HG03378 (cell line): ENCODE results near the gene CNNM4.

ENCODE experiments used
- ATAC-seq: cut with Tn5 transposase; IDR thresholded peaks from one replicate; pipeline ENCODE4 v1.9.1; 2021; ENCODE audit warnings: mild to moderate bottlenecking, moderate library complexity; ENCODE audit not compliant: unreplicated experiment

CNNM4 gene

GRCh38 chr2:96809951-96810782, 49.5 kb downstream of the CNNM4 start:
- ATAC-seq: no peak

DNA sequence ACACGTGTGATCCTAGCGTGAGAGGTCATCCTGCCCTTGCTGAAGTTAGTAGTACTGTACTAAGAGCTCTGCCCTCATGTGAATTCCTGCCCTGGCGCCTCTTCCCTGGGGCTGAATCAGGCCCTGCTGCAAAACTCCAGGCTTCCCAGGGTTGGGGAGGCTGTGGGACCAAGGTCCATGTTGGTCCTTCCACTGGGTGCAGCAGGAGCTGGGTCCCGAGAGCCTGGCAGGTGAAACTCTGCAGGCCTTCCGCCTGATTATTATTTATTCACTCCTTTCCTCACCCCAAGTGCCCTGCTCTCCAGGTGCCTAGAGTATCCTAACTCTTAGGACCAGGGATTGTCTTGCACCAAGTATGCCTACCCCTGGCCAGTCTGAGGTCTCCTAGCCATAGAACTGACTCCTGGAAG, 50.1 kb downstream of the CNNM4 start:
- no peak for ATAC-seq

- ATAC-seq: no peak
Observed at GRCh38 chr2:96811917-96812316, 51.2 kb downstream of the CNNM4 start.

- no peak for ATAC-seq
Observed at GRCh38 chr2:96813656-96814055, 53.0 kb downstream of the CNNM4 start.

DNA sequence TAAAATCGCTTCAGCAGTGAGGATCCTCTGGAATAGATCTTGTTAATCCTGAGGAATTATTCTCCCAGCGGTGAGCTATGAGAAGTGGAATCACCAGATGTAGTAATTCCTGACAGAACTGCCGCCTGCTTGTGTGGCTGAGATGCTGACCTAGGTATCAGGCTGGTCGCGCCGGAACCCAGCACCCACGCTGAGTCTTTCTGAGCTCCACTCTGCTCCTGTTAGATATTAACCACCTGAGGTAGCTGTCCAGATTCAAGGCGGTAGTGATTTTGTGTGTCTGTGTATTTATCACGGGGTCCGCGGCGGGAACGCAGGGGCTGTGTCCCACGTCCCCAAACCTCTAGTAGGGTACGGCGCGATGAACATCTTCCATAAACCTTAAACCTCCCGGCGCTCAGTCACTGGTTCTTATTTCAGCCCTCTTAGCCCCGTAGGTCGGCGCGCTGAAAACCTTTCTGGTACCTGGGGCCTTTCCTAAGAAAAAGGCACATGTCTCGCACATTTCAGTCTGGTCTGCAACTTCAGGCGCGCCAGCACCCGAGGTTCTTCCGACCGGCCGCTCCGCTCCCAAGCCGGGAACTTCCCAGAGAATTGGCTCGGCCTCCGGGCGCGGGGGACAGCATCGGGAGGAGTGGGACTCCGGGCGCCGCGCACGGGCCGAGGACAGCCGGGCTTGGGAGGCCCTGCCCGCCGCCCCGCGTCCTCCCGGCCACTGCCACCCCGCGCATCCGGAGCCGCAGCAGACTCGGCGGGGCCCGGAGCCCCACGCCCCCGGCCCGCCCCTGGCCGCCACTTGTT, 54.8 kb downstream of the CNNM4 start:
- ATAC-seq: peak; percentile 25

GRCh38 chr2:96816127-96816835, 55.6 kb downstream of the CNNM4 start, which contains the start of gene CNNM3:
CNNM3 (plus strand) TSS chr2:96816268; CDS start chr2:96816278, 10 bp downstream.
- ATAC-seq: peak; percentile 66

- peak; percentile 12 for ATAC-seq
Observed at GRCh38 chr2:96816836-96817702, 56.4 kb downstream of the CNNM4 start.

GRCh38 chr2:96817882-96818281, 57.2 kb downstream of the CNNM4 start:
- no peak for ATAC-seq

DNA sequence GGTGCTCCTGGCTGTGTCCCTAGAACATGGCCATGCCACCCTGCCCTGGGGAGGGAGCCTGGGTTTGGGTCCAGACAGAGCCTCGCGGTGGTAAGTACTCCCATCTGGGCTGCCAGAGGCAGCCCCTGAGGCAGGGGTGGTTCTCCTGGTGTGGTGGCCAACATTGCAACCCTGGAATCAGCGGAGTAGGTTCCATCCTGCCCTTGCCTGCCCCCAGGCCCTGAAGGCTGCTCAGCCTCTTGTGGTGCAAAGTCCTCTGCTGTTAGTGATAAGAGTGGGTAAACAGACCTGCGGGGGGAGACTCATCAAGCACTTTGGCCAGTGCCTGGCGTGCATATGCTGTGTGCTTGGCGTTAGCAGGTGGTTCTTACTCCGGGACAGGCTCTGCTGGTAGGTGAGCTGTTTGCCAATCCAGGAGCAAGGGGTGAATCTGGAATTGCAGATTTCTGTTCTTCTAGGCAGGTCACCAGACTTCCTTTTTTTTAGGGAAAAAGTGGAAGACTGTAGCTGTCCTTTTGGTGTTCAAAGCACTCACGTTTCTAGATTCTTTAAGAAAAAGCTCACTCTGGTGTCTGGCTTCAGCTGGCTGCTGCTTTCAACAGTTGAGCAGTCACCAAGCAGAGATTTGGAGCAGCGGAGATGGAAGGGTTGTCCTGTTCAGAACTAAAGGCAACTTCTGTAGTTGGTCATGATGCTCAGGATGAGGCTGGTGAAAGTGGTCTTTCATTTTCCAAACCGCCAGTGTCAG, 58.6 kb downstream of the CNNM4 start:
- ATAC-seq: no peak

- no peak for ATAC-seq
Observed at GRCh38 chr2:96819876-96820511, 59.3 kb downstream of the CNNM4 start.

DNA sequence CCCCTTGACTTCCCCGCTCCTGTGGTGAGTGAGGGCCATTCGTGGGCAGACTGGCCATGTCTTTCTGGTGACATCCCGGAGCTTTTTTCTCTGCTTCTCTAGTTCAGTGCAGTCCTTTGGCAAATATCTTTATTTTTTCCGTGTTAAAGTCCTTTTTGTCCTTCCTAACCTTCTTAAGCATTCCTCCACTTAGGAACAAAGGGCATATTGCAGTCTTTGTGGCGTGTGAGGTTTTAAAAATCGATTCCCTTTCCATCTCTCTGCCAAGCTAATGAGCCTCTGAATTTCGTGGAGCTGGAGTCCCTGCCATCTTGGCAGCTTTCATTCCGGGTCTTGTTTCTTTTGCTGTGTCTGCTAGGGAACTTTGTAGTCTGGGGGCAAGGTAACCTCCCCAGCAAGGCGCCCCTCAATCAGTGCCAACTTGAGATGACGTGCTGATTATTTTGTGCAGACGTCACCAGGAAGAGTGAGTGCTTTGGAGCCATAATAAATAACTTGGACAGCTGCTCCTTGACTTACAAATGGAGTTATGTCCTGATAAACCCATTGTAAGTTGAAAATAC, 60.5 kb downstream of the CNNM4 start:
- no peak for ATAC-seq

DNA sequence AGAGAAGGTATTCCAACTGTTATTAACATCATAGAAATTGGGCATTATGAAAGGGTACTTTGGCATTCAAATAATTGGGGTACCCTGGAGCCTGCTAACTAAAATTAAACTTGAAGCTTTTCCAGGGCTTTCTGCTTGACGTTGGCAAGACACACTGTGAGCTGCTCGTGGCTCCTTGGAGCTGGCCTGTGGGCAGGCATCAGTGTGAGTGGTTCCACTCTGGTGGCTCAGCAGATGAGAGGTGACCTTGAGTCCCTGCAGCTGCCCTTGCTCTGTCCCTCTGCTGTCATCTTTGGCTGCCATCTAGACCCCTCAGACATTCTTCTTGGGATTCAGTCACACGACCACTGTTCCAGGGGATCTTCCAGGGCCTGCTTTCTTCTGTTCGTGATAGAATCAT, 62.1 kb downstream of the CNNM4 start:
- ATAC-seq: no peak

DNA sequence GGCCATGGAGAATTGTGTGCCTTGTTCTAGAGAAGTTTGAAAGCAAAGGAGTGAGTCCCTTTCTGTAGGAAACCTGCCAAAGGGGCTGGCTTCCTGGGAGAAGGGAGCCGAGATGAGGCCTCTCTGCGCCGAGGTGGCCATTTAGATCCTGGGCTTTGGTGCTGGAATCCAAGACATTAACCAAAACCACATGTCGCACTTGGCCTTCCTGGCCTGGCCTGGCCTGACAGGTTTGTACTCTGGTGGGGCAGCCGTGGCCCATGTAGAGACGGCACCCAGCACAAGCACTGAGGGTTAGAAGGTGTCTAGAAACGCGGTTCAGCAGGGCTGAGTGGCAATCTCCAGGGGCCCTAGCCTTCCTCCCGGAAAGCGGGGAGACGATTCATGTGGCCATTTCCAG, 62.5 kb downstream of the CNNM4 start:
- no peak for ATAC-seq

DNA sequence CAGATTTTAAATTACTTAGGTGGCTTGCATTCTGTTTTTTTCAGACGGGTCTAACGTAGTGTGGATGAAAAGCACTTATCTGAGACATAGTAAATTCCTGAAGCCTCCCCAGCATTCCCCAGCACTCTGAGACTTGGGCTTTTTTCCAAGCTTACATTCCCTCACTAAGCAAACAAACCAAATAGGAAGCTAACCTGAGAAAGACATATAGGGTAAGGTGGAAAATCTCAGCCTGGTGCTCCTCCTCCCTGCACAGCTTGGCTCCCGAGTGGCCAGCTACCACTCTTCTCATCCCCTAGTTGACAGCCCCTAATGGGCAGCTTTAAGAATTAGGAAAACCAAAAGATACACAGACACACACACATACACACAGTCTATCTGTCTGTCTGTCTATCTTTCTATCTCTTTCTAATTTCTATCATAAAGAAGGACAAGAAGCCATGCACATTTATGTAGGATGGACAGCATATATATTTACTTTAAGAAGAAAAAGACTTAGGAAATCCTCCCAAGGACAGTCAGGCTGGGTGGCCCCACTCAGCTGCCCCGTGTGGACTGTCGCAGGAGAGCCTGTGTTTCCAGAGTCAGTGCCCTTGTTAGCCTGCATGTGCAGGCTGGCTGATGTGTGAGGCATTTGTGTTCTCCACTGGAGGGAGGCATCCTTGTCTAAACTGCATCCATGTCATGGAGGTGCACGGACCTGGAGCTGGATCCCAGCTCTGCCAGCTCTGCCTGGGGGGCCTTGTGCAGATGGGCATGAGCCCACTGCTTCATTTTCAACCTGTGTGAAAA, 63.6 kb downstream of the CNNM4 start:
- ATAC-seq: no peak

DNA sequence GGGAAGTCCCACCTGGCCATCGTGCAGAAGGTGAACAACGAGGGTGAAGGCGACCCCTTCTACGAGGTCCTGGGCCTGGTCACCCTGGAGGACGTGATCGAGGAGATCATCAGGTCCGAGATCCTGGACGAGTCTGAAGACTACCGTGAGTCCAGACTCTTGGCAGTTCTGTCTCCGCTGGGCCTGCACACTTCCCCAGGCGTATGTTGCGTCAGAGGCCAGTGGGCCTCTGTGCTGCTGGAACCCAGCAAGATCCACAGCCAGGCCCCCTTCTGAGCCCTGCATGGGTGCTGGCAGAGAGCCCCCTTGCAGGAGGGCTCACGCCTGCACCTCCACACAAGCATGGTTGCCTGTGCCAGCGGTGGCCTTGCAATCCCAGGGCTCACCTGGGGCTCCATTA, 64.4 kb downstream of the CNNM4 start:
- ATAC-seq: no peak

DNA sequence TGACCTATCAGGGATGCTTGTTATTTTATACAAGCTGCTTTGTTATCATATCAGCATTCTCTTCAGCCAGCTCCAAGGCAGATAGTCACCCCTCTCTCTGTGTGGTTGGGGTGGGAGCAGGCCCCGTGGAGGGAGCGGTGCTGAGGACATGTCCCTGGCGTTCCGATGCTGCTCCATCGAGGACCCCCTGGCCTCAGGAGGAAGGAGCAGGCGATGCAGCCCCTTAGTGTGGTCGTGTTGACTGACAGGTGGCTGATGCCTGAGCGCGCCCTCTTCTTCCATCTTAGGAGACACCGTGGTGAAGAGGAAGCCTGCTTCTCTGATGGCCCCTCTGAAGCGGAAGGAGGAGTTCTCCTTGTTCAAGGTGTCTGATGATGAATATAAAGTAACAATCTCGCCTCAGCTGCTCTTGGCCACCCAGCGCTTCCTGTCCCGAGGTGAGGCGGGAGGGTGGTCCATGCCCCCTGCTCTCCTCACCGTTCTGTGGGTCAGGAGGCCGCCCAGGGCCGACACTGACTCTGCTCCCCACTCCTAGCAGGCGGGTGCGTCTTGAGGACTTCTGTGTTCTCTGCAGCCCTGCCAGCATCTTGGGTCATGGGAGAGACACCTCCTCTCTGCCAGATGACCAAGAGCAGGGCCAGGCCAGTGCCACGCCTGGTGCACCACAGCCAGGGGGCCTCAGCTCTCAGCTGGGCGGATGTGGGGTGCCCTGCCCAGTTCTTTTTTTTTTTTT, 66.0 kb downstream of the CNNM4 start:
- no peak for ATAC-seq

DNA sequence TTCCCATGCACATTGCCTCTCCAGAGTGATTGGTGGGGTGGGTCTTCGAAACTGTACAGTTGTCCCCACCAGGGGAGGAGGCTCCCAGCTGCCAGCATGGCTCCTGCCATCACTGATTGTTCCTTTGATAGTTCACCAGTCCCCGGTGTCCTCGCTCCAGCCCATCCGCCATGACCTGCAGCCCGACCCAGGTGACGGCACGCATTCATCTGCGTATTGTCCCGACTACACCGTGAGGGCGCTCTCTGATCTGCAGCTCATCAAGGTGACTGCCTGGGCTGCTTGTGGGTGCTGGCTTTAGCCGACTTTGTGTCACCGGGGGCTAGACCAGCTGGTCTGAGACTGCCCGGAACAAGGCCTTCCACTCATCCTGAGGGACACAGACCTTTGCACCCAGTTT, 67.7 kb downstream of the CNNM4 start:
- no peak for ATAC-seq
